Neural progenitor cell (in vitro differentiated cells): Measurements from ENCODE around the gene IQGAP2.

Experiments
- EZH2phosphoT487 ChIP-seq: fragments of 200-600 bp; sonication (generic); IDR thresholded peaks from 2 replicates; pipeline ENCODE4 v1.6.1; 2017; ENCODE audit warnings: antibody characterized with exemption
- TF ChIP-seq, protein P1 (sequence below): fragments of 200-600 bp; sonication (generic); IDR thresholded peaks from 2 replicates; pipeline ENCODE4 v1.5.1; 2017; ENCODE audit warnings: antibody characterized with exemption, mild to moderate bottlenecking

DNA sequence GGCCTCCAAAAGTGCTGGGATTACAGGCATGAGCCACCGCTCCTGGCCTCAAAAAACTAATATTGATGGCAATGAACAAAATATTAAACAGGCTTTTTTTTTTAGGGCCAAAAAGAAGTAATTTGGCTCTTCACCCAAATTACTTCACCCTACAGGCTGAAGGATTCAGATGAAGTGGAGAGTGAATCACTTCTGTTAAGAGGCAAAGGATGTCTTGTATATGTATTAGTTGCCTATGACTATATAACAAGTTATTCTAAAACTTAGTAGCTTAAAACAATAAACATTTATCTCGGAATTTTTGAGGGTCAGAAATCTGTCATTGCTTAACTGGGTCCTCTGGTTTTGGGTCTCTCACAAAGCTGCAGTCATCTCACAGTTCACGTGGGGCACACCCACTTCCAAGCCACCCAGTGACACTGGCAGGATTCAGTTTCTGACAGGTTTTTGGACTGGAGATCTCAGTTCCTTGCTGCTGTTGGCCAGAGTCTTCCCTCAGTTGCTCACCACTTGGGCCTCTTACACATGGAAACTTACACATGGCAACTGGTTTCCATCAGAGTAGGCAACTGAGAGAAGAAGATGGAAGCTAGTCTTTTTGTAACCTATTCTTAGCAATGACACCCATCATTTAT is 66.7 kb downstream of the IQGAP2 start:
- no peak for TF ChIP-seq EZH2phosphoT487
- TF ChIP-seq, protein P1, sequence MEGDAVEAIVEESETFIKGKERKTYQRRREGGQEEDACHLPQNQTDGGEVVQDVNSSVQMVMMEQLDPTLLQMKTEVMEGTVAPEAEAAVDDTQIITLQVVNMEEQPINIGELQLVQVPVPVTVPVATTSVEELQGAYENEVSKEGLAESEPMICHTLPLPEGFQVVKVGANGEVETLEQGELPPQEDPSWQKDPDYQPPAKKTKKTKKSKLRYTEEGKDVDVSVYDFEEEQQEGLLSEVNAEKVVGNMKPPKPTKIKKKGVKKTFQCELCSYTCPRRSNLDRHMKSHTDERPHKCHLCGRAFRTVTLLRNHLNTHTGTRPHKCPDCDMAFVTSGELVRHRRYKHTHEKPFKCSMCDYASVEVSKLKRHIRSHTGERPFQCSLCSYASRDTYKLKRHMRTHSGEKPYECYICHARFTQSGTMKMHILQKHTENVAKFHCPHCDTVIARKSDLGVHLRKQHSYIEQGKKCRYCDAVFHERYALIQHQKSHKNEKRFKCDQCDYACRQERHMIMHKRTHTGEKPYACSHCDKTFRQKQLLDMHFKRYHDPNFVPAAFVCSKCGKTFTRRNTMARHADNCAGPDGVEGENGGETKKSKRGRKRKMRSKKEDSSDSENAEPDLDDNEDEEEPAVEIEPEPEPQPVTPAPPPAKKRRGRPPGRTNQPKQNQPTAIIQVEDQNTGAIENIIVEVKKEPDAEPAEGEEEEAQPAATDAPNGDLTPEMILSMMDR: no peak
